OCI-LY1 (cell line): ENCODE results near the gene LELP1.
"Not testable (repeated sequence)": the region's sequence is repeated elsewhere in the genome, so short reads cannot be mapped to it uniquely, and the experiment has no call there.

Experiments
- H2AFZ ChIP-seq: fragments of 200-600 bp; sonication (generic), shearing (Covaris generic); 2 replicates; pipeline ENCODE4 v1.6.0; 2014; ENCODE audit warnings: antibody characterized with exemption, mild to moderate bottlenecking, low read length
- H3F3A ChIP-seq: fragments of 200-600 bp; sonication (generic), shearing (Covaris generic); 2 replicates; pipeline ENCODE4 v1.6.0; 2014; ENCODE audit warnings: mild to moderate bottlenecking, antibody characterized with exemption, low read length, moderate library complexity; ENCODE audit not compliant: insufficient read depth
- H3K27ac ChIP-seq: fragments of 200-600 bp; sonication (generic); 2 replicates; pipeline ENCODE4 v1.5.1; 2014; ENCODE audit warnings: low read length, mixed run types, mild to moderate bottlenecking, low read depth; ENCODE audit not compliant: poor library complexity, severe bottlenecking
- H3K27me3 ChIP-seq: fragments of 200-600 bp; sonication (generic); 2 replicates; pipeline ENCODE4 v1.6.0; 2014; ENCODE audit warnings: antibody characterized with exemption, mild to moderate bottlenecking, low read length, moderate library complexity; ENCODE audit not compliant: insufficient read depth
- H3K36me3 ChIP-seq: fragments of 200-600 bp; sonication (generic); 2 replicates; pipeline ENCODE4 v1.6.1; 2014; ENCODE audit warnings: mild to moderate bottlenecking, antibody characterized with exemption, low read length, moderate library complexity, mixed read lengths; ENCODE audit not compliant: insufficient read depth
- H3K4me1 ChIP-seq: fragments of 200-600 bp; sonication (generic); 2 replicates; pipeline ENCODE4 v1.5.1; 2014; ENCODE audit warnings: mild to moderate bottlenecking, low read length, moderate library complexity; ENCODE audit not compliant: insufficient read depth, severe bottlenecking
- H3K4me2 ChIP-seq: fragments of 200-600 bp; sonication (generic), shearing (Covaris generic); 2 replicates; pipeline ENCODE4 v1.6.1; 2014; ENCODE audit warnings: low read length
- H3K4me3 ChIP-seq: fragments of 200-600 bp; sonication (generic); 2 replicates; pipeline ENCODE4 v1.5.1; 2014; ENCODE audit warnings: low read length, low read depth, mild to moderate bottlenecking, mixed read lengths; ENCODE audit not compliant: poor library complexity, severe bottlenecking
- H3K79me2 ChIP-seq: fragments of 200-600 bp; shearing (Covaris generic); 2 replicates; pipeline ENCODE4 v1.6.1; 2016; ENCODE audit warnings: mixed run types, low read length, mixed read lengths; ENCODE audit not compliant: insufficient read depth
- H3K9ac ChIP-seq: fragments of 200-600 bp; sonication (generic), shearing (Covaris generic); 2 replicates; pipeline ENCODE4 v1.6.1; 2014; ENCODE audit warnings: mild to moderate bottlenecking, low read length, mixed read lengths
- H3K9me2 ChIP-seq: fragments of 200-600 bp; sonication (generic), shearing (Covaris generic); 2 replicates; pipeline ENCODE4 v1.6.1; 2014; ENCODE audit warnings: low read depth, mild to moderate bottlenecking, low read length, mixed read lengths
- H3K9me3 ChIP-seq: fragments of 200-600 bp; shearing (Covaris generic); 2 replicates; pipeline ENCODE4 v1.6.1; 2014; ENCODE audit warnings: low read length, mixed read lengths
- H4K20me1 ChIP-seq: fragments of 200-600 bp; sonication (generic), shearing (Covaris generic); 2 replicates; pipeline ENCODE4 v1.6.0; 2016; ENCODE audit warnings: mild to moderate bottlenecking, low read length; ENCODE audit not compliant: insufficient read depth
- CTCF ChIP-seq: fragments of 200-600 bp; sonication (generic), shearing (Covaris generic); IDR thresholded peaks from 2 replicates; pipeline ENCODE4 v1.5.1; 2017; ENCODE audit warnings: mild to moderate bottlenecking, antibody characterized with exemption, low read length, moderate library complexity, mixed read lengths
- EZH2 ChIP-seq: fragments of 200-600 bp; sonication (generic), shearing (Covaris generic); IDR thresholded peaks from 2 replicates; pipeline ENCODE4 v1.8.0; 2017; ENCODE audit warnings: borderline replicate concordance, mixed run types, mild to moderate bottlenecking, antibody characterized with exemption, low read length, moderate library complexity, mixed read lengths

LELP1 gene

GRCh38 chr1:153229076-153229829 is 26.0 kb downstream of the LELP1 start:
- H3K79me2 ChIP-seq, H3K9ac ChIP-seq, H3K9me3 ChIP-seq, H3K4me1 ChIP-seq, H4K20me1 ChIP-seq, H3K27me3 ChIP-seq, H3K9me2 ChIP-seq, H3K27ac ChIP-seq, H3K36me3 ChIP-seq, H2AFZ ChIP-seq, H3K4me3 ChIP-seq, H3K4me2 ChIP-seq, H3F3A ChIP-seq: not testable (repeated sequence)
- TF ChIP-seq CTCF: peak; percentile 51

- Histone ChIP-seq H2AFZ (no peak overlapping the region), H3K4me3 (no peak overlapping the region), H3K79me2 (no peaks in the 10 kb centered on the region), H3F3A (no peaks in the 10 kb centered on the region), H3K9ac (no peak overlapping the region), H3K36me3 (no peaks in the 10 kb centered on the region), H3K4me1 (no peaks in the 10 kb centered on the region), H3K9me3 (no peaks in the 10 kb centered on the region), H3K9me2 (no peaks in the 10 kb centered on the region), H3K4me2 (no peak overlapping the region), H3K27me3 (no peaks in the 10 kb centered on the region), H3K27ac (no peak overlapping the region), H4K20me1 (no peaks in the 10 kb centered on the region)
- TF ChIP-seq CTCF: no peak
- TF ChIP-seq EZH2: no peak
These were observed 28.1 kb downstream of the LELP1 start for GRCh38 chr1:153231363-153231762.

DNA sequence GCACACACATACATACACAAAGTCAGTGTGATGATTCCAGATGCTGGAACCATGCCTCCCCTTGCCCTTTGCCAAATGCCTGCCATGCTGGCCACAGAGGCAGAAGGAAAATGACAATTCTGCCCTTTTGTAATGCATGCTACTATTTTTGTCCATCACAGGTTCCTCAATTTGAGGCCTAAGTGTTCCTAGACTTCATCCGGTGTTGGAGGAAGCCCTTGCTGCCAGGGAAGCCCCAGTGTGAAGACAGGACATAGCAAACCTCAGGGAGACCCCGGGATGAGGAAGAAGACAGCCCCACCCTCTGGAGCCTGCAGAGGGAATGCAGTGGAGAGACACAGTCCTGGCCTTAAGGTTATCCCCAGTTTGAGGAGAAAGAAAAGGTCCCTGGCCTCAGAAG is 28.6 kb downstream of the LELP1 start:
- no peak for TF ChIP-seq EZH2
- no peak for TF ChIP-seq CTCF
- no peaks in the 10 kb centered on the region for H3K9me2 ChIP-seq

More for the DNA sequence above, 28.6 kb downstream of the LELP1 start:
- H3K27me3 ChIP-seq: no peaks in the 10 kb centered on the region
- no peaks in the 10 kb centered on the region for H4K20me1 ChIP-seq
- no peak overlapping the region for H2AFZ ChIP-seq
- no peaks in the 10 kb centered on the region for H3F3A ChIP-seq
- H3K27ac ChIP-seq: no peak overlapping the region
- H3K4me3 ChIP-seq: no peak overlapping the region
- no peaks in the 10 kb centered on the region for H3K79me2 ChIP-seq
- no peaks in the 10 kb centered on the region for H3K4me1 ChIP-seq
- no peaks in the 10 kb centered on the region for H3K9me3 ChIP-seq
- H3K4me2 ChIP-seq: no peak overlapping the region
- H3K36me3 ChIP-seq: no peaks in the 10 kb centered on the region
- no peak overlapping the region for H3K9ac ChIP-seq
